Progenitor cell of endocrine pancreas (in vitro differentiated cells): ENCODE data around the gene CDK14. TPM values are rescaled to one million over a fixed set of nuclear protein-coding genes. Genes with fewer than 3 reads are reported as not detected.

Experiments
- DNase-seq: peaks from one replicate; pipeline ENCODE4 v3.0.0; 2021; ENCODE audit warnings: low spot score; ENCODE audit not compliant: unreplicated experiment
- H3K27ac Mint-ChIP-seq: 2 replicates; pipeline ENCODE4 v1.8.0; 2021; ENCODE audit warnings: mild to moderate bottlenecking, moderate library complexity, mixed read lengths
- H3K27me3 Mint-ChIP-seq: 2 replicates; pipeline ENCODE4 v1.8.0; 2021; ENCODE audit warnings: mixed read lengths
- H3K36me3 Mint-ChIP-seq: 2 replicates; pipeline ENCODE4 v1.8.0; 2022; ENCODE audit warnings: mixed read lengths; ENCODE audit not compliant: insufficient read depth
- H3K4me1 Mint-ChIP-seq: 2 replicates; pipeline ENCODE4 v1.8.0; 2021; ENCODE audit warnings: low read depth, mixed read lengths
- H3K4me3 Mint-ChIP-seq: 2 replicates; pipeline ENCODE4 v1.8.0; 2021; ENCODE audit warnings: low read depth, mild to moderate bottlenecking, moderate library complexity, mixed read lengths
- H3K9me3 Mint-ChIP-seq: 2 replicates; pipeline ENCODE4 v1.8.0; 2021; ENCODE audit warnings: low read depth, mixed read lengths
- total RNA-seq: library from RNA; stranded (reverse); gene quantifications from 2 replicates; pipeline ENCODE4 v1.2.1, GENCODE V29; 2021
- TF ChIP-seq, protein P1 (sequence below): fragments of 200-600 bp; sonication (generic); IDR thresholded peaks from one replicate; pipeline ENCODE4 v1.5.0; 2021; ENCODE audit warnings: antibody characterized with exemption, mild to moderate bottlenecking; ENCODE audit not compliant: unreplicated experiment

CDK14 gene
- total RNA-seq, 1 donor from 2014 or later: 117 TPM

DNA sequence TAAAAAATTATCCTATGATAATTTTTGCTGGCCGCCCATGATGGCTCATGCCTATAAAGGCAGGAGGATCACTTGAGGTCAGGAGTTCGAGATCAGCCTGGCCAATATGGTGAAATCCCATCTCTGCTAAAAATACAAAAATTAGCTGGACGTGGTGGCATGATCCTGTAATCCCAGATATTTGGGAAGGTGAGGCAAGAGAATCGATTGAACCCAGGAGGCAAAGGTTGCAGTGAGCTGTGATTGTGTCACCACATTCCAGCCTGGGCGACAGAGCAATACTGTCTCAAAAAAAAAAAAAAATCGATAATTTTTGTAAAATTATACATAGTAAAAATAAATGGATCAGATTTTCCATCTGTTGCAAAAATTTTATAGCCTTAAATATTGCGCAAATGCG lies 31.7 kb upstream of the CDK14 start:
- no peak overlapping the region for H3K4me3 Mint-ChIP-seq
- no peaks in the 10 kb centered on the region for H3K4me1 Mint-ChIP-seq
- H3K27me3 Mint-ChIP-seq: no peaks in the 10 kb centered on the region
- no peaks in the 10 kb centered on the region for H3K9me3 Mint-ChIP-seq
- H3K36me3 Mint-ChIP-seq: no peaks in the 10 kb centered on the region
- no peak for DNase-seq
- H3K27ac Mint-ChIP-seq: no peak overlapping the region
- TF ChIP-seq, protein P1, sequence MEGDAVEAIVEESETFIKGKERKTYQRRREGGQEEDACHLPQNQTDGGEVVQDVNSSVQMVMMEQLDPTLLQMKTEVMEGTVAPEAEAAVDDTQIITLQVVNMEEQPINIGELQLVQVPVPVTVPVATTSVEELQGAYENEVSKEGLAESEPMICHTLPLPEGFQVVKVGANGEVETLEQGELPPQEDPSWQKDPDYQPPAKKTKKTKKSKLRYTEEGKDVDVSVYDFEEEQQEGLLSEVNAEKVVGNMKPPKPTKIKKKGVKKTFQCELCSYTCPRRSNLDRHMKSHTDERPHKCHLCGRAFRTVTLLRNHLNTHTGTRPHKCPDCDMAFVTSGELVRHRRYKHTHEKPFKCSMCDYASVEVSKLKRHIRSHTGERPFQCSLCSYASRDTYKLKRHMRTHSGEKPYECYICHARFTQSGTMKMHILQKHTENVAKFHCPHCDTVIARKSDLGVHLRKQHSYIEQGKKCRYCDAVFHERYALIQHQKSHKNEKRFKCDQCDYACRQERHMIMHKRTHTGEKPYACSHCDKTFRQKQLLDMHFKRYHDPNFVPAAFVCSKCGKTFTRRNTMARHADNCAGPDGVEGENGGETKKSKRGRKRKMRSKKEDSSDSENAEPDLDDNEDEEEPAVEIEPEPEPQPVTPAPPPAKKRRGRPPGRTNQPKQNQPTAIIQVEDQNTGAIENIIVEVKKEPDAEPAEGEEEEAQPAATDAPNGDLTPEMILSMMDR: no peak

DNA sequence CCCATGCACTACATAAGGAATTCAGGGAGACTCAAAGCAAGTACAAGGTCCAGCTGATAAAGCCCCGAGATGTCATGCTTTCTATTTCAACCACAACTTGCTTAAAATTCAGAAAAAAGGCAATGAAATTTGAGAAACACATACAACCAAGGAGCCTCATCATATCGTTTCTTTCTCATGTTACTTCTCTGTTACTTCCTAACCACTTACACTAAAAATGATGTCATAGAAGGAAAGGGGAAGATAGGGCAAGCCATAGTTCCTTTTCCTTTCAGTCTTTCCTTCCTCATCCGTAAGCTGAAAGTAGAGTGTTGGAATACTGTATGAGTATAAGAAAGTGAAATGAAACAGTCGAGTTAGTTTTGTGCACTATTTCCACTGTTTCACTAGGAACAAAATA lies 27.9 kb upstream of the CDK14 start:
- Mint-ChIP-seq H3K36me3 (no peaks in the 10 kb centered on the region), H3K27ac (no peak overlapping the region), H3K27me3 (no peaks in the 10 kb centered on the region), H3K9me3 (no peaks in the 10 kb centered on the region), H3K4me3 (no peak overlapping the region), H3K4me1 (no peaks in the 10 kb centered on the region)
- no peak for DNase-seq
- TF ChIP-seq, protein P1: no peak

DNA sequence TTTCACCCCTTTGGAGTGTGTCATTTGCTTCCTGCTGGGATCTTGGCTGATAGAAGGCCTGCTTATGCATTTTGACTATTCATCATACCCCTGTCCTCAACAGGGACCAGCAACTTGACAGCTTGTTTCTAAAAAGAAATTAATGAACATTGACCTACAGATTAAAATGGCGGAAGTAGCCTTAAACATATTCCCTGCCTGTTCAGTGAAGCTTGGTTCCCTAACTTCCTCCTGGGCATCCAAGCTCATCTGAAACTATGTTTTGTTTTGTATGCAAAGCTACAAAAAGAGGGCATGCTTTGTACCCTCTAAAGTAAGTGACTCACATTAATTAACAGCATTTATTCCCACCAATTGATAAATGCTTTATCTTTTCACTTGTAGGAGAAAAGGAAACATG lies 26.8 kb upstream of the CDK14 start:
- H3K4me1 Mint-ChIP-seq: no peaks in the 10 kb centered on the region
- no peak overlapping the region for H3K4me3 Mint-ChIP-seq
- H3K27me3 Mint-ChIP-seq: no peaks in the 10 kb centered on the region
- DNase-seq: no peak
- no peak overlapping the region for H3K27ac Mint-ChIP-seq
- no peaks in the 10 kb centered on the region for H3K9me3 Mint-ChIP-seq
- H3K36me3 Mint-ChIP-seq: no peaks in the 10 kb centered on the region
- TF ChIP-seq, protein P1: no peak

DNA sequence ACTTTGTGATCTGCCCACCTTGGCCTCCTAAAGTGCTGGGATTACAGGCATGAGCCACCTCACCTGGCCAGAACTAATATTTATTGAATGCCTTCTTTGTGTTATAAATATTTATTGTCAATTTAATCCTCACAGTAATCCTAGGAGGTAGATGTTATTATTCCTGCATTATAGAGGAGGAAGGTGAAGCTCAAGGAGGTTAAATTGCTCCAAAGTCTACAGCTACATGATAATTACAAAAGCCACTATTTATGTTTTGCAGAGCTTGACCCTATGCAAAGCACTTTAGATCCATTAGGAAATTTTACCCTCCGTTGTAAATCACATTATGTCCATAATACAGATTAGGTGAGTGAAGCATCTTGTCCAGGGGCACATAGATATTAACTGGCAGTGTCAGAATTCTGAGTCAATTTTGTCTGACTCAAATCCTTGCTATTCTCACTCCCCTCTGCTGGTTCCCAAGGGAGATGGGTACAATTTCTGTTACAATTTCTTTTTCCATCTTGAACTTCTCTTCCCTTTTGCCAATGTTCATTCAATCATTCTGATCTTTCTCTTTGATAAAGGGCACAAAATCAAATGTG lies 25.7 kb upstream of the CDK14 start:
- Mint-ChIP-seq H3K27me3 (no peaks in the 10 kb centered on the region), H3K4me1 (no peaks in the 10 kb centered on the region), H3K9me3 (no peaks in the 10 kb centered on the region), H3K36me3 (no peaks in the 10 kb centered on the region), H3K27ac (no peak overlapping the region), H3K4me3 (no peak overlapping the region)
- TF ChIP-seq, protein P1: no peak
- no peak for DNase-seq

DNA sequence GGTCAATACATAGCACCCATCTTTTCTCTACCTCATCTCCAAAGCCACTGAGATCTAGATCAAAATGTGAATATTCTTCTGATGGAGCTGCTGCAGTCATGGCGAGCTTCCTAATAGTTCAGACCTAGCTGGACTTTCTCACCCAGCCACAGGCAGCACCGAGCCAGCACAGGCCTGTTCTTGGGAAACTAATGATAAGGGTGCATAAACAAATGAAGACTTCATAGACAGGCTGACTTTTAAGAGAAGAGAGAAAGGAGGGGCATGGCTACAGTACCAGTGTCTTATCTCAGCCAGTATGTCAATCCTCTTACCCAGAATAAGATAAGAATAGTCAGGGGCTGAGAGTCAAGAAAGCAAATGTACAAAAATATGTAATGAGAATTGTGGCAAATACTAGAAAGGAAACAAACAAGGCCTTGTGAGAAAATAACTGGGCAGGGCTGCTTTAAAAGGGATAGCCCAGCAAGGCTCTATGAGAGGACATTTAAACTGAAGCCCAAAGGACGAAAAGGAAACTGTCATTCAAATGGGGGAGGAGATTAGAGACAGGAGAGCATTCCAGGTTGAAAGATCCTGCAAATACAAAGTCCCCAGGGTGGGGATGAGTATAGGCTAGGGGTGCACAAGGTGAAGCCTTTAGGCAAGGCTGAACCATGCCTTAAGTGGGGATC lies 21.8 kb upstream of the CDK14 start:
- H3K9me3 Mint-ChIP-seq: no peaks in the 10 kb centered on the region
- H3K4me3 Mint-ChIP-seq: no peak overlapping the region
- H3K4me1 Mint-ChIP-seq: no peaks in the 10 kb centered on the region
- H3K27me3 Mint-ChIP-seq: no peaks in the 10 kb centered on the region
- H3K27ac Mint-ChIP-seq: no peak overlapping the region
- TF ChIP-seq, protein P1: no peak
- H3K36me3 Mint-ChIP-seq: no peaks in the 10 kb centered on the region
- no peak for DNase-seq
